GM18867 (cell line): Measurements from ENCODE around the gene TRMT61A.

Experiments used
- ATAC-seq: cut with Tn5 transposase; IDR thresholded peaks from one replicate; pipeline ENCODE4 v1.9.1; 2021; ENCODE audit warnings: mild to moderate bottlenecking, moderate library complexity; ENCODE audit not compliant: unreplicated experiment

TRMT61A gene

GRCh38 chr14:103561381-103562178 lies 32.6 kb downstream of the TRMT61A start:
- peak; percentile 18 for ATAC-seq

DNA sequence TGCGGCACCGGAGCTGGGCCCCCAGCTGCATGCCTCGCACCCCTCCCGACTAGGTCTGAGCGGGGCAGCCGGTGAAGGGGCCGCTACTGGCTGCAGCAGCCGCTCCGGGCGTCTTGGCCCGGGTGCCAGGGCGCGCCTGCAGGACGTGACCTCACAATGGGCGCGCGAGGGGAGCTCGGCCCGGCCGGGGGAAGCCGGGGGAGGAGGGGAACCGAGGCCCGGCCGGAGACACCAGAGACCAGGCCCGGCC lies 33.1 kb downstream of the TRMT61A start:
- no peak for ATAC-seq

DNA sequence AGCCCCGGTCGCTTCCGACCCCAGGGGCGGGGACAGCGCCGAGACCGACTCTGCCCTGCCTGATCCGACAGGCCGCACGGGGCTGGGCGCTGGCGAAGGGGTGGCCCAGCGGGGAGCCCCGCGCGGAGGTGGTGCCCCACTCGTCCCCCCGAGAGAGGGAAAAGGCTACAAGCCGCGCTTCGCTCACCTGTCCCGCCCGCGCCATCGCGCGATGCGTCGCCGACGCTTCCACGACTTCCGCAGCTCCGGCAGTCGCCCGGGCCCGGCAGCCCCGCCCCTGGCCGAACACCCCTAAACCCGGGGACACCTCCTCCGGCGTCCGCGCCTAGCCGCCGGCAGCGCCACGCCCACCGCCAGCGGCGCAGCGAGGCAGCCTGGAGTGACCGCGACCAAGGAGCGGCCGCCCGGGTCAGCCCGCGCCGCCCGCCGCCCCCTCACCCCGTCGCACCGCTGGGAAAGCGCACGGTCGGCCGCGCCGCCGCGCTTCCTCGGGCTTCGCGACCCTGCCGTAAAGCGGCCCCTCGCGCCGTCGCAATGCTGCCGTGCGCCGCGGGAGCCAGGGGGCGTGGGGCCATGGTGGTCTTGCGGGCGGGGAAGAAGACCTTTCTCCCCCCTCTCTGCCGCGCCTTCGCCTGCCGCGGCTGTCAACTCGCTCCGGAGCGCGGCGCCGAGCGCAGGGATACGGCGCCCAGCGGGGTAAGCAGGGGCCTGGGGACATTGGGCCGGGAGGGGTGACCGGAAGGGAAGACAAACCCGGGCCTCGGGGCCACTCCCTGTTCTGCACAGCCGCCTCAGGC lies 33.6 kb downstream of the TRMT61A start, which contains the start of the genes BAG5 and COA8:
Gene BAG5, minus strand, starts transcription at position 229 of the 797 bp plus-strand sequence. CDS start 1,493 bp downstream, outside the sequence.
Gene COA8, plus strand, starts transcription at position 532 of the 797 bp plus-strand sequence. Its CDS starts 42 bp downstream, at position 574.
- peak; percentile 69 for ATAC-seq

DNA sequence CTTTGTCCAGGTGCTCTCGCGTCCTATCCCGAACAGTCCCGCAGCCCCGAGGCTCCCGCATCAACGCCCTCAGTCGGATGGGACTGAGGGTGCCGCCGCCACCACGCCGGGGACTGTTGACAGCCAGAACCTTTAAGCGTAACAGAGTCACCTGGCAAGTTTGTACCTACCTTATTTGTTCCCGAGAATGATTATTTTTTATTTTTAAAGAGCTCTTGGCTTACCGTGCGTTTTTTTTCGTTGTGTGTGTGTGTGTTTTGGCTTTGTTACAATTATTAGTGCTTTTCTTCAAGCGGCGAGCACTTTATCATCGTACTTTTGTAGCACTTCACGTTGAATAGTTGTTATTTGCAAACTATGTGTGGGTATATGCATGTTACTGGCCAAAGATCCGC lies 34.2 kb downstream of the TRMT61A start:
- no peak for ATAC-seq

DNA sequence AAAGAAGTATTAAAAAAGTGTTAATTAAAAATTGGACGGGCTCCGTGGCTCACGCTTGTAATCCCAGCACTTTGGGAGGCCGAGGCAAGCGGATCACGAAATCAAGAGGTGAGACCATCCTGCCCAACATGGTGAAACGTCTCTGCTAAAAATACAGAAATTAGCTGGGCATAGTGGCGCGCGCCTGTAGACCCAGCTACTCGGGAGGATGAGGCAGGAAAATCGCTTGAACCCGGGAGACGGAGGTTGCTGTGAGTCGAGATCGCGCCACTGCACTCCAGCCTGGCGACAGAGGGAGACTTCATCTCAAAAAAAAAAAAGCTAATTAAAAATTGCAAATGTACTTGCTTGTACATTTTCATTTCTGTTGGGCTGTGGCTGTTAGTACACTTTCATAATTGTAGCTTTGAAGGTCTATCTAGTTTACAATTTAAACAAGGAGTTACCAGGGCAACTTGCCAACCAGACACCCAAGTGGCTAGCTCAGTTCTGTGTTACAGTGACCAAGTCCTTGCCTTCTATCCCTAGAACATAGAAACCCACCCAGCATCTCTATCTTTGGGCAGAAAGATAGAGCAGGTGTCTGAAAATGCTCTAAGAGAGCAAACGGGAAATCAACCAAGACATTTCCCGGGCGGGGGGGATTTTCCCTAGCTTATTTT lies 35.0 kb downstream of the TRMT61A start:
- ATAC-seq, result no peak

DNA sequence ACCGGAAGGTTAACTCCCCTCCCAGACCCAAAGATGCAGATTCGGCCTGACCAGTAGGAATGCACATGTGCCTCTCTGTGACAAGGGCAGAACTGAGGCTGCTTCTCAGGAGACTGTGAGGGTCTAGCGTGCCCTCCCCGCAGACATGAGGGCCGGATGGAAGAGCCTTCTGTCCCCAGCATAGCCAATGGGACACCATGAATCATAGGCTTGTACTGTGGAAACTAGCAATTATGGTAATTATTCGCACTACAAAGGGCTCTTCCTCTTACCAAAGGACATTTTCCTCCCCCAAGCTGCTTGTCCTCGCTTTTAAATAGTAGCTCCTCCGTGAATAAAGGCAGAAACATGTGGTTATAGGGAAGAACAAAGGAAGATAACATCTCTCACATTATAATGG lies 40.0 kb downstream of the TRMT61A start:
- no peak for ATAC-seq

DNA sequence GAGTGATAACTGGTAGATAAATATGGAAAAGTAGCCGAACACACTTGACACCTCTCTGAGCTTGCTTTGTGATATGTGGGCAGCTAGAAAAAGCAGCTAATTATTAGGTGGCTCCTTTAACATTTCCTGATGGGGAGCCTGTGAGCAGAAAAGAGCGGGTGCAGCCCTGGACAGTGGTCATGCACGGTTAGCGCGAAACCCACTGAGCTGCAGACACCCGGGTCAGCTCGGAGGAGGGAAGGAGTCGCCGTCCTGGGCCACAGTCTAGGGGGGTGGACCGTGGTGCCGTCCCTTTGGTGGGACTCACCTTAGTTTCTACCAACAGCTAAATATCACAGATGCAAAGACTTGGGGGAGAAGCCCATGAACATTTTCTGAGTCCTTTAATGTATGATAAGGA lies 40.4 kb downstream of the TRMT61A start:
- no peak for ATAC-seq

DNA sequence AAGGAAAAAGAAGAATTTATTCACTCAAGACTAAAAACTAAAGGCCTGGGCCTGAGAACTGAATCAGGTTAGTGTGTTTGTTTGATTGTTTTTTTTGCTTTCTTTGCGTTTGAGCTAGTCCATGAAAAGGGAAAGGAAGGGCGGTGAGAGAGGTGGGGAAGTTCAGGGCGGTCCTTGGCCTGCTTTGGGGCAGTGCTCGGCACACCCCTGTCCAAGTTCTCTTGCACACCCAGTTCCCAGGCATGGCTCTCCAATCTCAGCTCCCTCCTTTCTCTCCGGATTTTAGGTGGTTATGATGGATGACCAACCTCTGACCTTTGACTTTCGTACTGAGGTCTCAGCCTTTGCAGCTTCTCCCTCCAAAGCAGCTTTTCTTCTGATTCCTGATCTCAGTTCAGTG lies 45.1 kb downstream of the TRMT61A start:
- no peak for ATAC-seq

DNA sequence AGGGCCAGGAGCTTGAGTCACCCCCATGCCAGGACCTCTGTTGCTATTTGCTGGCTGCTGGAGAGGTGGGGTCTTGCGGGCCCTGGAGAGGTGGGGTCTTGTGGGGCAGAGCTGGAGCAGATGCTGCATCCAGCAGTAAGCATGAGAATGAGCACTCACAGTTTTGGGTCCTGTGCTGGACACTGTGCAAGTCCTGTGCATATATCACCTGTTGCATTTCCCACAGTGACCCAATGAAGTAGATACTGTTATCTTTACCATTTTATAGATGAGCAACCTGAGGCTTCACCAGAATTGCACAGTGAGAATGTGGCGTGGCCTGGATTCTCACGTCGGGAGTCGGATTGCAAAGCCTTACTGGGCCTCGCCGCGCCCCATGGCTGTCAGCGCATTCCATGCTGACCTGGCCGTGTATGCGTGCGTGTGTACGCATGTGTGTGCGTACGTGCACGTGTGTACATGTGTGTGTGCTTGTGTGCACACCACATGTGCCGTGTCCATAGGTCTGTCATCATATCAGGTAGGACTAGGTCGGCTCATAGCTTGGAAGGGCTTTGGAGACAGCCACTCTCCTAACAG lies 45.8 kb downstream of the TRMT61A start:
- no peak for ATAC-seq

GRCh38 chr14:103576371-103577024 lies 47.5 kb downstream of the TRMT61A start:
- no peak for ATAC-seq

- ATAC-seq, result no peak
These were observed 49.5 kb downstream of the TRMT61A start for GRCh38 chr14:103578401-103579075.

DNA sequence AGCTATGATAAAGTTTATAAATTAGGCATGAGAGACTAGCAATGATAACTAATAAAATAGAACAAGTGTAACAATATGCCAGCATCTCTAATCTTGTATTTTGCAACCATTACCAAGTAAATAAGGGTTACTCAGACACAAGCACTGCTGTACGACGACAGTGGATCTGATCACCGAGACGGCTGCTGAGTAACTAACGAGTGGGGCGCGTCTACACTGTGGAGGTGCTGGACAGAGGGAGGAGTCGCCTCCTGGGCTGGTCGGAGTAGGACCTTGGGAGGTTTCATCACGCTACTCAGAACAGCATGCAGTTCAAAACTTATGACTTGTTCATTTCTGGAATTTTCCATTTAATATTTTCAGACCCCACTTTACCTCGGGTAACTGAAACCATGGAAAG lies 52.2 kb downstream of the TRMT61A start:
- no peak for ATAC-seq

DNA sequence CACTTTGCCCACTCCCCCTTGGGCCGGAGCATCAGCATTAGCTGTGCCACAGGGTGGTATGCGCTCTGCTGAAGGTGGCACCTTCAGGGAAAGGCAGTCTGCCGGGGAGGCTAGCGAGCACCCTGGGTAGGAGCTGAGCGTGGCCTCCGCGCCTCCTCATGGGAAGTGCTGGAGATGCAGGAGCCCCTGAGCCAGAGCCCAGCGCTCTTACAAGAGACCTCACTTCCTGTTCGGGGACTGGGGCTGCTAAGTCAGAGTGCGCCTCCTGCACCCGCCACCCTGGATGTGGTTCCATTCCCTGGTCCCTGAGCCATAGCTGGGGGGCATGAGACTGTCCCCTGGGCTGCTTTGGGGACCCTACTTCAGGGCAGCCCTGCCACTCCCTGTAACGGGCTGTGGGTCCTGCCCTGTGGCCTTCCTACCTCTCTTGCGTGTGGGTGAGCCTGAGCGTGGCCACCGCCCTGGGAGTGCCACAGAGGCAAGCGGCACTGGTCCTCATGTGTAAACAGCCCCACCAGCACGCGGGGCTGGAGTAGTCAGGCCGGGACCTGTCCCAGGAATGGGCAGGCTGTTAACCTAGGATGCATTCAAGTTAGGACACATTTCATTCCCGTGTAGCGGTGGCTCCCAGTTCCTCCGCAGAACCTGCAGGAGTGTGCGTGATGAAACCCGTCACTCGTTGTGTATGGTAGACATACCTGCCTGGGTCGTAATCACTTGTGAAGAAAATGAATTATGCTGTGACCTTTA lies 53.1 kb downstream of the TRMT61A start:
- no peak for ATAC-seq

GRCh38 chr14:103584326-103584915 lies 55.4 kb downstream of the TRMT61A start:
- no peak for ATAC-seq
